Memory B cell (primary cell): ENCODE data around the gene ABHD12.
A peak's percentile ranks its signal among the peaks of the same experiment; 100 is the strongest.

Experiments used
- ATAC-seq: fragments of 150-1000 bp; cut with Tn5 transposase; 2 replicates; pipeline ENCODE4 v1.10.0; 2021; ENCODE audit warnings: low read depth, mild to moderate bottlenecking, moderate library complexity
- DNase-seq, 2 donors: peaks; one replicate each; pipeline ENCODE4 v3.0.0; 2022; ENCODE audit warnings: low spot score in 2 of 2
- H3K27ac Mint-ChIP-seq: one replicate; pipeline ENCODE4 v1.8.0; 2022; ENCODE audit warnings: mild to moderate bottlenecking, moderate library complexity, mixed read lengths
- H3K27me3 Mint-ChIP-seq: one replicate; pipeline ENCODE4 v1.8.0; 2022; ENCODE audit warnings: mixed read lengths
- H3K36me3 Mint-ChIP-seq: one replicate; pipeline ENCODE4 v1.8.0; 2022; ENCODE audit warnings: mild to moderate bottlenecking, mixed read lengths
- H3K4me1 Mint-ChIP-seq: one replicate; pipeline ENCODE4 v1.8.0; 2022; ENCODE audit warnings: mixed read lengths
- H3K4me3 Mint-ChIP-seq: one replicate; pipeline ENCODE4 v1.8.0; 2022; ENCODE audit warnings: mild to moderate bottlenecking, moderate library complexity, mixed read lengths
- H3K9me3 Mint-ChIP-seq: one replicate; pipeline ENCODE4 v1.8.0; 2022; ENCODE audit warnings: mixed read lengths

Gene ABHD12

DNA sequence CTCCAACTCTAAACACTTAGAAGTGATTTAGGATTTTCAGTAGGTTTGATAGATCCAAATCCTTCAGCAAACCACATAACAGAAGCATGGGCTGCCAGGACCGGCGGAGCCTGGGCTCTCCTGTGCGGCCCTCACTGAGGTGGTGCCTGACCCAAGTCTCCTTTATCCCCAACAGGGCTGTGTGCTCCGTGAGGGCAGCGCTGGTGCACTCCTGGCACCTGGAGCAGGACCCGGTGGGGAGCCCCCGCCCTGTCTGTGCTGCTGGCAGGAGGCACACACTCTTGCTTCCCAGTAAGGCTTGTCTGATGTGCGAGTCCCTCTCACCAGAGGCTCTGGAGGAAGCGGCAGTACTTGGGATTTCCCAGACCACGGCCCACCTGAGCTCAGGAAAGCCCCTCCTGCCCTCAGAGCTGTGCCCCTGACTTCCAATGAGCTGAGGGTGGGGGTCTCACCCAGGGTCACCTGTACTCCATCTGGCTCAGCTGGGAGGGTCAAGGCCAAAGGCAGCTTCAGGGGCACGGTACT lies 86.5 kb downstream of the ABHD12 start:
- DNase-seq: no peak
- no peak overlapping the region for H3K4me3 Mint-ChIP-seq
- no peaks in the 10 kb centered on the region for H3K27me3 Mint-ChIP-seq
- ATAC-seq: no peak
- no peak overlapping the region for H3K27ac Mint-ChIP-seq
- peaks cover 1% of the 10 kb centered on the region for H3K4me1 Mint-ChIP-seq
- H3K36me3 Mint-ChIP-seq: no peaks in the 10 kb centered on the region
- H3K9me3 Mint-ChIP-seq: no peaks in the 10 kb centered on the region

DNA sequence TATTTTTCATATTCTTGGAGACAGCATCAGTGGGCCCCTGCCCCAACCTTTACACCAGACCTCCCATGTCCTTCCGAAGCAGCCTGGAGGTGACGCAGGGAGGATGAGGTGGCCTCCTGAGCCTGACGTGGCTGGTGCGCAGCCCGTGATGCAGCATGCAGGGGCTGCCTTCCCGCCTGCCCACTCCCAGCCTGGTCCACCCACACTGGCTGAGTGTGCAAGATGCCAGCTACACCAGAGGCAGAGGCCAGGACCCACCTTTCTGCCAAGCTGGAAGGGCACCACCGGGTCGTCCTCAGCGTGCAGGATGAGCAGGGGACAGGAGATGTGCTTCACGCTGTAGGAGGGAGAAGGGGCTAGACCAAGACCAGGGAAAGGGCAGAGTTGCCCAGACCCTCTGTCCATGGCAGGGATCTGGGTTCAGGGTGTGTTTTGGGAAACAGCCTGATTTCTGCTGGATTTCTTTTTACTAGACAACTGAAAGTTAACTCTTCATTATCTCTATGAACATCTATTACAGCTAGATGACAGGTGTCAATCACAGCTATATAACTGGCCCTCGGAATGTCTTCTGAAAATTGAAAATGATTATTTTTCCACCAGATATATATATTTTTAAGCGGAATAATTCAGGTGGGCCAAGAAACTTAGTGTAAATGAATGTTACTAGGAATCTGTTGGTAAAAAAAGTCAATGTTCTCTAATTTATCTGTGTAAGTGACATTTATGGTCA lies 87.2 kb downstream of the ABHD12 start:
- no peaks in the 10 kb centered on the region for H3K36me3 Mint-ChIP-seq
- H3K9me3 Mint-ChIP-seq: no peaks in the 10 kb centered on the region
- ATAC-seq (no peak), DNase-seq (no peak)
- no peak overlapping the region for H3K4me3 Mint-ChIP-seq
- H3K27ac Mint-ChIP-seq: no peak overlapping the region
- no peaks in the 10 kb centered on the region for H3K4me1 Mint-ChIP-seq
- H3K27me3 Mint-ChIP-seq: no peaks in the 10 kb centered on the region

DNA sequence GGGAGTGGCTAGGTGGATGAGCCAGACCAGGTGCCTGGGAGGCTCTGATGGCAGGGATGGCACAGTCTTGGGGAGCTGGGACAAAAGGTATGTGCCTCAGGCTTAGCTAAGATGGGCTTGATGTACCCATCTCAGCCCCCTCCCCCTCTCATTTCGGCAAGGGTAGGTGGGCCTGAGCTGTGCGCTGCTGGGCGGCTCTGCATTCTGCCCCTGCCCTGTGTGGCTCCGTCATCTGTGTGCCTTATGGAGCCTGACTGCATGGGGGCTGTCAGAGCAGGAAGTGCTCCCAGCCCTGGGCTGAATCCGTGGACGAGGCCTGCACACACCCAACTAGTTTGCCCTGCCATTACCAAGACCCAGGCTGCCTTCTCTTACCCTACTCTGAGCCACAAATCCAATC lies 88.0 kb downstream of the ABHD12 start:
- Mint-ChIP-seq H3K27me3 (no peaks in the 10 kb centered on the region), H3K4me3 (no peak overlapping the region), H3K27ac (no peak overlapping the region), H3K9me3 (no peaks in the 10 kb centered on the region), H3K36me3 (no peaks in the 10 kb centered on the region), H3K4me1 (no peaks in the 10 kb centered on the region)
- no peak for DNase-seq
- ATAC-seq: no peak

DNA sequence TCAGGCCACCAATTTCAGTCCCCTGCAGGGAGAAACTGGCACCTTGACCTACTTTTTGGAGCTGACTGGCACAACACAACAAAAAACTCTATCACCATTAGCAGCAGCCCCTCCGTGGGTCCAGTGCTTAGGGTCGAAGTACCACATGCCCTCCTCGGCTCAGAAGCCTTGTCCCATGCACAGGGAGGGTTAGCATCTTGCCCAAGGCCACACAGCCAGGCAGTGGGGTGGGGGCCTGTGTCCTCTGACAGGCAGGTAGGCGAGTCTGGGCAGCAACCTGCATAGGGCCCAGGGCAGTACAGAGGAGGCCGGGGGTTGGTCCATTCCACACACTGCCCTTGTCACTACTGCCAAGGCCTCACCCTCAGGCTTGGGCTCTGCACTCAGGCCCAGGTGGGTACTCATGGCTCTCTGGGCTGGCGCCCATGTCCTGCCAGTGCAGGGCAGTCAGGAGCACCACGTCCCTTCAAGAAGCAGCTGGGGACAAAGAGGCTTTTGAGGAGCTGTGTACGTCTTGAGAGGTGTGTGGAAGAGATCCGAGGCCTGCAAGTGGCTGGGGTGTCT lies 89.2 kb downstream of the ABHD12 start:
- ATAC-seq: no peak
- DNase-seq: no peak
- H3K27ac Mint-ChIP-seq: no peak overlapping the region
- no peaks in the 10 kb centered on the region for H3K9me3 Mint-ChIP-seq
- H3K27me3 Mint-ChIP-seq: no peaks in the 10 kb centered on the region
- no peaks in the 10 kb centered on the region for H3K4me1 Mint-ChIP-seq
- no peak overlapping the region for H3K4me3 Mint-ChIP-seq
- no peaks in the 10 kb centered on the region for H3K36me3 Mint-ChIP-seq

DNA sequence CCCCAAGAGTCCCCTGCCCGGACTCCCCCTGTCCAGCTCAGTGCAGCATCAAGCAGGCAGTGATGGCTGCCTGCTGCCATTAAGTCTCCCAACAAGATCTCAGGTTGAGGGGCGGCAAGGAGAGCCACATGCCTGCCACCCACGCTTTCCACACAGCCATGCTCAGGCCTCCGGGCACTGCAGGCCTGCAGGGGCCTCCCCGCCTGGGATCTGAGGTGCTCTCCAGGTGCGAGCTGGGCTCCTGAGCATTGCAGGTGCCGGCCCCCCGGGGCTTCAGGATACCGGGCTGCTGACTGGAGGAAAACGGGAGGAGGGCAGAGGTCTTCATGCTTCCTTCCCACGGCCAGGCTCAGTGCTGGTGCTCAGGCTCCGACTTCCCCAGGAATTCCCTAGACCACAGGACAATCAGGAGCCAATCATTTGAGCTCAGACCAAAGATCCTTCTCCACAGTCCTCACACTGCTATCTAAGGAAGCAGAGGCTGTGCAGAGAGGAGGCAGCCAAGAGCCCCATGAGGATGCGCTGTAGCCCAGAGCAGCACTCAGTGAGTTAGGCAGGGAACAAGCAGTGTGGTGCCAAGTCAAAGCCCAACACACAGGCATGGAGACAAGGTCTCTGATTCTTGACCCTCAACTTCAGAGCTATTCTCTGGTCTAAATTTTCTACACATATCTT lies 90.0 kb downstream of the ABHD12 start:
- ATAC-seq (no peak), DNase-seq (no peak)
- H3K4me3 Mint-ChIP-seq: no peak overlapping the region
- no peaks in the 10 kb centered on the region for H3K27me3 Mint-ChIP-seq
- H3K4me1 Mint-ChIP-seq: no peaks in the 10 kb centered on the region
- H3K36me3 Mint-ChIP-seq: no peaks in the 10 kb centered on the region
- H3K9me3 Mint-ChIP-seq: no peaks in the 10 kb centered on the region
- H3K27ac Mint-ChIP-seq: no peak overlapping the region

DNA sequence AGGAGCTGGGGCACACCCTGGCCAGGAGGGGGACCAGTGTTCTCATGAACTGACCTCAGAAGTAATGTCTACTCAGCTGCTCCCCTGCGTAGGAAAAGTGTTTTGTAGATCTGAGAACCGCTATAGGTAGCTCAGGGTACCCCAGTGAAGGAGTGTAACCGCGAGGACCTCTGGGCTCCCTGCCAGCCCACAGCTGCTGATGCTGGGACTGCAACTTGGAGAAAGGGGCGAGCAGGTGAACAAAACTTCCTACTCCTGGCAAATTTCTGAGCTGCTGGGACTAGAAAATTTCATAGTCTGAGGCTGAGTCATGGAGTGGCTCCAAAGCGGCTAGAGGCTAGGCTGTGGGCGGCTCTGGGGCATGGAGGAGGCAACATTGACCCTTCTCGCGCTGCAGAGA lies 90.8 kb downstream of the ABHD12 start:
- ATAC-seq: no peak

GRCh38 chr20:25297141-25297905 lies 93.3 kb downstream of the ABHD12 start:
- Mint-ChIP-seq H3K36me3 (peaks cover 2% of the 10 kb centered on the region), H3K9me3 (no peaks in the 10 kb centered on the region), H3K4me1 (peaks cover 4% of the 10 kb centered on the region), H3K27ac (no peak overlapping the region), H3K4me3 (no peak overlapping the region), H3K27me3 (no peaks in the 10 kb centered on the region)
- no peak for ATAC-seq
- DNase-seq: no peak

More for the DNA sequence above, 90.8 kb downstream of the ABHD12 start:
- H3K4me1 Mint-ChIP-seq: no peaks in the 10 kb centered on the region
- no peak overlapping the region for H3K4me3 Mint-ChIP-seq
- DNase-seq: no peak
- H3K27ac Mint-ChIP-seq: no peak overlapping the region
- no peaks in the 10 kb centered on the region for H3K36me3 Mint-ChIP-seq
- H3K9me3 Mint-ChIP-seq: no peaks in the 10 kb centered on the region
- no peaks in the 10 kb centered on the region for H3K27me3 Mint-ChIP-seq

DNA sequence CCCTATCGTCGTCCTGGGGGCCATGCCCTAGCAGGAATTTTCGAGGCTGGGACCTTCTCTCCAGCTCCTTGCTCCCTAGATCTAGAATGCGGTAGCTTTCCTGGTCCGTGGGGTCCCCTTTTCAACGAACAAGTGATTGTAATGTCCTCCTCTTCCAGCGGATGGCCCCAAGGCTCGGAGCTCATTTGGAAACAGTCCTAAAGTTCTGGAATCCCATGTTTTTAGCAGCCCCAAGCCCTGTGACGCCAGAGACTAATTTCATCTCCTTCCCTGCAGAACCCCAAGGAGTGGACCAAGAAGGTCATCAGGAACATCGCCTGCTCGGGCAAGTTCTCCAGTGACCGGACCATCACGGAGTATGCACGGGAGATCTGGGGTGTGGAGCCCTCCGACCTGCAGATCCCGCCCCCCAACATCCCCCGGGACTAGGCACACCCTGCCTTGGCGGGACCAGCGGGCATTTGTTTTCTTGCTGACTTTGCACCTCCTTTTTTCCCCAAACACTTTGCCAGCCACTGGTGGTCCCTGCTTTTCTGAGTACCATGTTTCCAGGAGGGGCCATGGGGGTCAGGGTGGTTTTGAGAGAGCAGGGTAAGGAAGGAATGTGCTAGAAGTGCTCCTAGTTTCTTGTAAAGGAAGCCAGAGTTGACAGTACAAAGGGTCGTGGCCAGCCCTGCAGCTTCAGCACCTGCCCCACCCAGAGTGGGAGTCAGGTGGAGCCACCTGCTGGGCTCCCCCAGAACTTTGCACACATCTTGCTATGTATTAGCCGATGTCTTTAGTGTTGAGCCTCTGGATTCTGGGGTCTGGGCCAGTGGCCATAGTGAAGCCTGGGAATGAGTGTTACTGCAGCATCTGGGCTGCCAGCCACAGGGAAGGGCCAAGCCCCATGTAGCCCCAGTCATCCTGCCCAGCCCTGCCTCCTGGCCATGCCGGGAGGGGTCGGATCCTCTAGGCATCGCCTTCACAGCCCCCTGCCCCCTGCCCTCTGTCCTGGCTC lies 94.2 kb downstream of the ABHD12 start:
- Mint-ChIP-seq H3K4me3 (no peak overlapping the region), H3K27me3 (no peaks in the 10 kb centered on the region), H3K27ac (no peak overlapping the region), H3K9me3 (no peaks in the 10 kb centered on the region), H3K4me1 (peaks cover 4% of the 10 kb centered on the region), H3K36me3 (peaks cover 2% of the 10 kb centered on the region)
- ATAC-seq (no peak), DNase-seq (no peak)

- Mint-ChIP-seq H3K27ac (no peak overlapping the region), H3K4me1 (peaks cover 4% of the 10 kb centered on the region), H3K4me3 (no peak overlapping the region), H3K36me3 (peaks cover 4% of the 10 kb centered on the region), H3K27me3 (no peaks in the 10 kb centered on the region), H3K9me3 (no peaks in the 10 kb centered on the region)
- ATAC-seq (no peak), DNase-seq (no peak)
These were observed 95.1 kb downstream of the ABHD12 start for GRCh38 chr20:25295386-25296093.

DNA sequence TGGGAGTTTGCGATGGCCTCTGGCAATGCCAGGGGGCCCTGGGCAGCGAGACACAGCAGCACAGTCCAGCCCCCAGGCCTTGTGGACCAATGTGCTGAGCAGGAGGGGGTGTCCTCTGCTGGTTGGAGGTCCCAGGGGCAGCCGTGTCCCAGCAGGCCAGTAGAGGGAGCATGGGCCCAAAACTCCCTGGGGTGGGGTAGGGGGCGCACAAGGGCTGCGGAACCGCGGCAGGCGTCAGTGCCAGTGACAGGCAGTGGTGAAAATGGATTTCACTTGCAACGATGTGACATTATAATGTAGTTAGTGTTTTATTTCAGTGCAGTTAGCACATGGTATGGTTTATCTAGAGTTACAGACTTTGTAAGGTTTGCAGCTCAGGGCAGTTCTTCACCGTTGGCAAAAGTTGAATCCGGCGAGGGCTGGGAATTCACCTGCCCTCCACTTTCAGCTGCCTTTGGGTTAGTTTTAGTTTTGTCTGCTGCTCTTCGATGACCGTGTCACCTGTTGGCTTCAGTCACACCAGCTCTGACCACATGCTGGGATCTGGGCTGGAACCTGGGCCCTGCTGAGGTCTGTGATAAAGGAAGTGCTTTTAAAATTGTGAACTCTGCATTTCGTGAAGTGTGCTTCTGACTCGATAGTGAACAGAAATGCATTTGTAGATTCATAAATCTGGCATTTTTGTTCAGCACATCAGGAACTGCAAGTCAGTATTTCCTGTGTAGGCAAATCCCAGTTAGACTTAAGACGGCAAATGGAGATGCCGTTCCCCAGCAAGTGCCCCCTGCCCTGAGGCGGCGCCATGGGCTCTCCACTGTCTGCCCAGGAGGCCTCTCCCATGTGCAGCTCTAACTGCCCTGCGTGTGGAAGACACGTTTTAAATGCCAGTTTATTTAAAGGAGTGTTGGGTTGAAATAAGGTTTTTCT lies 95.9 kb downstream of the ABHD12 start:
- peaks cover 4% of the 10 kb centered on the region for H3K36me3 Mint-ChIP-seq

DNA sequence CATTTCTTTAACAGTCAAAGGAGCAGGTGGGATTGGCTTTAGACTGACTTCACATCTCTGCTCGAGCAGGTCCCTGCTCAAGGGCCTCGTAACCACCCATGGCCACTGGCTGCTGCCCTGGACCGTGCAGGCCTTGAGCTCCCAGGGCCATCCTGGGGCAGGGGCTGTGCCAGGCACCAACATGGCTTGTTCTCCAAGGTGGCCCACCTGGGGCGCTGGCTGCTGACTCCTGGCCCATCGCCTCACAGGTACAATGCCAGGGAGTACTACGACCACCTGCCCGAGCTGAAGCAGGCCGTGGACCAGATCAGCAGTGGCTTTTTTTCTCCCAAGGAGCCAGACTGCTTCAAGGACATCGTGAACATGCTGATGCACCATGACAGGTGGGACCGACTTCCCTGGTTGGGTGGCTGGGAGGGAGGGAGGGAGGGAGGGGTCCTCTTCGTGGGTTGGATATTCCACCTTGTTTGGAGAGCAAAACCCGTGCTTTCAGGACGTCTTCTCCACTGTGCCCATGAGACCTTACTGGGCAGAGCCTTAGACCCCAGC lies 96.7 kb downstream of the ABHD12 start:
- H3K27ac Mint-ChIP-seq: no peak overlapping the region
- no peaks in the 10 kb centered on the region for H3K9me3 Mint-ChIP-seq
- ATAC-seq: no peak
- DNase-seq: no peak
- no peak overlapping the region for H3K4me3 Mint-ChIP-seq
- no peaks in the 10 kb centered on the region for H3K27me3 Mint-ChIP-seq
- H3K36me3 Mint-ChIP-seq: peaks cover 4% of the 10 kb centered on the region
- H3K4me1 Mint-ChIP-seq: peaks cover 4% of the 10 kb centered on the region

More for the DNA sequence above, 95.9 kb downstream of the ABHD12 start:
- peak; percentile 41 to 52 for DNase-seq
- no peaks in the 10 kb centered on the region for H3K27me3 Mint-ChIP-seq
- no peaks in the 10 kb centered on the region for H3K9me3 Mint-ChIP-seq
- H3K27ac Mint-ChIP-seq: no peak overlapping the region
- ATAC-seq: peak; percentile 89
- H3K4me1 Mint-ChIP-seq: peaks cover 4% of the 10 kb centered on the region
- H3K4me3 Mint-ChIP-seq: no peak overlapping the region

DNA sequence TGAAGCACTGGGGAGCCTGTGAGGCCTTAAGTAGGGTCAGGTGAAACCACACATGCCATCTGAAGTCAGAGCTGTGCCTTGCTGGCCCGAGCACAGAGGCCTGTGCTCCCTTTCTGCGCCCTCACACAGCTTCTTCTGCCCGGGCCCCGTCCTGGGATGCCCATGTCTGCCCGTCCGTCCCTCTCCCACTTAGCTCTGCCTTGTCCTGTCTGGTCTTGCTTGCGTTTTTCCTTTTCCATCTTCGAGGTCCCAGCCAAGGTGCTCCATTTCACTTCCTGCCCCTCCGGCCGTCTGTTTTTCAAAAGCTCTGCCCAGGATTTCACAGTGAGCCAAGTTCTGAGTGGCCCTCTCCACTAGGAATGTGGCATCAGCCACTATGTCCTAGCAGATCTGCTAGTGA lies 97.1 kb downstream of the ABHD12 start:
- DNase-seq (no peak), ATAC-seq (no peak)
- Mint-ChIP-seq H3K9me3 (no peaks in the 10 kb centered on the region), H3K36me3 (peaks cover 4% of the 10 kb centered on the region), H3K27me3 (no peaks in the 10 kb centered on the region), H3K27ac (no peak overlapping the region), H3K4me1 (peaks cover 7% of the 10 kb centered on the region), H3K4me3 (no peak overlapping the region)
